ENCODE data around the gene ARHGAP6. TPM values are rescaled to one million over a fixed set of nuclear protein-coding genes. Genes with fewer than 3 reads are reported as not detected.

The ARHGAP6 gene
- total RNA-seq, 1 experiment from 2014 or later: 0.50 TPM

DNA sequence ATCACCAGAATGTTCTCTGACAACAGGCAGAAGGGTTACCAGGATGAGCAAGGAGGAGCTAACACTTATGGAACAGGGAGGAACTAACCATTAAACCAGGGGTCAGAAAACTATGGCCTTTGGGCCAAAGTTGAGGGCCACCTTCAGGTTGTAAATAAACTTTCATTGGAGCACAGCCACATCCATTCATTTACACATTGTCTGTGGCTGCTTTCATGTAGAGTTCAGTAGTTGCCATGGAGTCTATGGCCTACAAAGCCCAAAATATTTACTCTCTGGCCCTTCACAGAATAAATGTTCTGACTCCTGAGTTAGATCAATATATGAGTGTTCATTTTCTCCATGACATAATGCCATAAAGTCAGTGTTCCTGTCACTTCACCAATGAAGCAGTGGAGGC is 567.8 kb downstream of the ARHGAP6 start:
- no peak overlapping the region for H3K4me3 ChIP-seq (ENCODE audit: low read depth, low read length)
- no TSS peak for BruUV-seq (replicated peaks)
- no peak overlapping the region for H3K4me3 Mint-ChIP-seq (ENCODE audit: unreplicated experiment)
- no peak for DNase-seq
- H3K27ac Mint-ChIP-seq (ENCODE audit: unreplicated experiment): no peak overlapping the region
- TF ChIP-seq, protein P1, sequence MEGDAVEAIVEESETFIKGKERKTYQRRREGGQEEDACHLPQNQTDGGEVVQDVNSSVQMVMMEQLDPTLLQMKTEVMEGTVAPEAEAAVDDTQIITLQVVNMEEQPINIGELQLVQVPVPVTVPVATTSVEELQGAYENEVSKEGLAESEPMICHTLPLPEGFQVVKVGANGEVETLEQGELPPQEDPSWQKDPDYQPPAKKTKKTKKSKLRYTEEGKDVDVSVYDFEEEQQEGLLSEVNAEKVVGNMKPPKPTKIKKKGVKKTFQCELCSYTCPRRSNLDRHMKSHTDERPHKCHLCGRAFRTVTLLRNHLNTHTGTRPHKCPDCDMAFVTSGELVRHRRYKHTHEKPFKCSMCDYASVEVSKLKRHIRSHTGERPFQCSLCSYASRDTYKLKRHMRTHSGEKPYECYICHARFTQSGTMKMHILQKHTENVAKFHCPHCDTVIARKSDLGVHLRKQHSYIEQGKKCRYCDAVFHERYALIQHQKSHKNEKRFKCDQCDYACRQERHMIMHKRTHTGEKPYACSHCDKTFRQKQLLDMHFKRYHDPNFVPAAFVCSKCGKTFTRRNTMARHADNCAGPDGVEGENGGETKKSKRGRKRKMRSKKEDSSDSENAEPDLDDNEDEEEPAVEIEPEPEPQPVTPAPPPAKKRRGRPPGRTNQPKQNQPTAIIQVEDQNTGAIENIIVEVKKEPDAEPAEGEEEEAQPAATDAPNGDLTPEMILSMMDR (IDR thresholded peaks at IDR 0.05; ENCODE audit: insufficient read depth in 1 of 2, low read depth in 1 of 2, low read length in 1 of 2, severe bottlenecking in 1 of 2, unreplicated experiment in 1 of 2): no peak
- no peaks in the 10 kb centered on the region for H3K36me3 Mint-ChIP-seq (ENCODE audit: insufficient read depth, unreplicated experiment)
- intact Hi-C loops (cut with micrococcal nuclease; ENCODE audit: unreplicated experiment): no loop called here
- CTCF ChIA-PET: no interaction called here
- no peaks in the 10 kb centered on the region for H3K9me3 ChIP-seq
- no peaks in the 10 kb centered on the region for H3K27me3 Mint-ChIP-seq (ENCODE audit: insufficient read depth, unreplicated experiment)
- H3K27me3 ChIP-seq (replicated peaks; ENCODE audit: control insufficient read depth, insufficient read depth, low read length): no peaks in the 10 kb centered on the region
- POLR2A ChIA-PET: no interaction called here
- no peaks in the 10 kb centered on the region for H3K36me3 ChIP-seq (ENCODE audit: control insufficient read depth, insufficient read depth, low read length)
- H3K4me1 ChIP-seq: peaks cover 24% of the 10 kb centered on the region; the same call in 1 of the 2 replicates
- no peaks in the 10 kb centered on the region for H3K4me1 Mint-ChIP-seq (ENCODE audit: low read depth, unreplicated experiment)
- no peaks in the 10 kb centered on the region for H3K9me3 Mint-ChIP-seq (ENCODE audit: unreplicated experiment)

DNA sequence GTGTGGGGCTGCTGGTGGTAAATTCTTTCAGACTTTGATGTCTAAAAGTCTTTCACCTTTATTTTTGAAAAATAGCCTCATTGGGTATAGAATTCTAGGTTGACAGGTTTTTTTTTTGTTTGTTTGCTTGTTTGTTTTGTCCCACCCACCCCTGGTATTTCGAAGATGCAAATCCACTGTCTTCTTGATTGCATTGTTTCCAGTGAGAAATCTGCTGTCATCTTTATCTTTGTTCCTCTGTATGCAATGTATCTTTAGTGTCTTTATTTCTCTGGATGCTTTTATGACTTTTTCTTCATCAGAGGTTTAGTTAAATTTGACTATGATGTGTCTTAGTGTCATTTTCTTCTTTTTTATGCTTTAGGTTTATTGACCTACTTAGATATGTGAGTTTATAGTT is 575.9 kb downstream of the ARHGAP6 start:
- H3K4me1 ChIP-seq: no peaks in the 10 kb centered on the region
- H3K4me3 ChIP-seq (ENCODE audit: low read depth, low read length): no peak overlapping the region
- no TSS peak for BruUV-seq (replicated peaks)
- H3K4me1 Mint-ChIP-seq (ENCODE audit: low read depth, unreplicated experiment): no peaks in the 10 kb centered on the region
- POLR2A ChIA-PET: no interaction called here
- no peaks in the 10 kb centered on the region for H3K36me3 Mint-ChIP-seq (ENCODE audit: insufficient read depth, unreplicated experiment)
- no peaks in the 10 kb centered on the region for H3K9me3 ChIP-seq
- no peak overlapping the region for H3K4me3 Mint-ChIP-seq (ENCODE audit: unreplicated experiment)
- TF ChIP-seq, protein P1 (IDR thresholded peaks at IDR 0.05; ENCODE audit: insufficient read depth in 1 of 2, low read depth in 1 of 2, low read length in 1 of 2, severe bottlenecking in 1 of 2, unreplicated experiment in 1 of 2): no peak
- H3K36me3 ChIP-seq (ENCODE audit: control insufficient read depth, insufficient read depth, low read length): no peaks in the 10 kb centered on the region
- no peaks in the 10 kb centered on the region for H3K27me3 ChIP-seq (replicated peaks; ENCODE audit: control insufficient read depth, insufficient read depth, low read length)
- no peaks in the 10 kb centered on the region for H3K27me3 Mint-ChIP-seq (ENCODE audit: insufficient read depth, unreplicated experiment)
- peaks cover 16% of the 10 kb centered on the region for H3K9me3 Mint-ChIP-seq (ENCODE audit: unreplicated experiment)
- CTCF ChIA-PET: no interaction called here
- intact Hi-C loops (cut with micrococcal nuclease; ENCODE audit: unreplicated experiment): no loop called here
- H3K27ac Mint-ChIP-seq (ENCODE audit: unreplicated experiment): no peak overlapping the region
- DNase-seq: no peak

Small RNA genes lying within 50 kb of the gene (microRNA-seq; reads per million reads assigned to microRNA genes)
- gene MIR548AX: not detected

Other genes with a start within 250 kb of the ARHGAP6 start
- gene MSL3, start 92.3 kb upstream of the ARHGAP6 start, total RNA-seq (2022): 13.5 and 14.0 TPM in 2 replicates